Medulla oblongata (tissue), 1 donor: ENCODE results near the gene IL1RN.

Source experiments
- DNase-seq: peaks from one replicate; pipeline ENCODE4 v3.0.0-alpha.2; 2015; ENCODE audit errors: extremely low spot score

The IL1RN gene

GRCh38 chr2:113173542-113174375 lies 46.4 kb downstream of the IL1RN start, which contains the start of gene PSD4:
TSS of gene PSD4 (plus strand) at chr2:113173971. CDS start at chr2:113182457, 8,486 bp downstream.
- peak; percentile 55 for DNase-seq

- no peak for DNase-seq
Observed at GRCh38 chr2:113174376-113174750, 47.0 kb downstream of the IL1RN start.

GRCh38 chr2:113175042-113175628 lies 47.7 kb downstream of the IL1RN start:
- DNase-seq, result no peak

- no peak for DNase-seq
Observed at GRCh38 chr2:113175736-113176695, 48.6 kb downstream of the IL1RN start.

- DNase-seq, result no peak
Observed at GRCh38 chr2:113176696-113177355, 49.4 kb downstream of the IL1RN start.

- DNase-seq, result no peak
Observed at GRCh38 chr2:113178069-113178746, 50.8 kb downstream of the IL1RN start.

GRCh38 chr2:113178891-113179290 lies 51.5 kb downstream of the IL1RN start:
- DNase-seq, result no peak

GRCh38 chr2:113179446-113180045 lies 52.1 kb downstream of the IL1RN start:
- DNase-seq, result no peak

- no peak for DNase-seq
Observed at GRCh38 chr2:113180131-113180946, 52.9 kb downstream of the IL1RN start.

GRCh38 chr2:113181258-113182051 lies 54.1 kb downstream of the IL1RN start:
- DNase-seq, result no peak

GRCh38 chr2:113182471-113183260 lies 55.3 kb downstream of the IL1RN start:
- DNase-seq, result no peak

GRCh38 chr2:113183264-113183663 lies 55.9 kb downstream of the IL1RN start:
- no peak for DNase-seq
